A172 (cell line): ENCODE data around the gene EDN2. TPM values are rescaled to one million over a fixed set of nuclear protein-coding genes. Genes with fewer than 3 reads are reported as not detected.
A peak's percentile ranks its signal among the peaks of the same experiment; 100 is the strongest.

Experiments used
- DNase-seq: peaks from one replicate; pipeline ENCODE4 v3.0.0-alpha.2; 2015; ENCODE audit warnings: low spot score
- total RNA-seq: library from RNA; depleted of rRNA; stranded (reverse); fragments of >200 nt; shearing (Covaris generic); gene quantifications from 2 replicates; pipeline ENCODE4 v1.2.3, GENCODE V29; 2014; rRNA removed

Gene EDN2
- total RNA-seq, 1 experiment from 2014 or later: 1.3 TPM

- DNase-seq: no peak
Measured at GRCh38 chr1:41437011-41437355, 47.5 kb downstream of the EDN2 start.

DNA sequence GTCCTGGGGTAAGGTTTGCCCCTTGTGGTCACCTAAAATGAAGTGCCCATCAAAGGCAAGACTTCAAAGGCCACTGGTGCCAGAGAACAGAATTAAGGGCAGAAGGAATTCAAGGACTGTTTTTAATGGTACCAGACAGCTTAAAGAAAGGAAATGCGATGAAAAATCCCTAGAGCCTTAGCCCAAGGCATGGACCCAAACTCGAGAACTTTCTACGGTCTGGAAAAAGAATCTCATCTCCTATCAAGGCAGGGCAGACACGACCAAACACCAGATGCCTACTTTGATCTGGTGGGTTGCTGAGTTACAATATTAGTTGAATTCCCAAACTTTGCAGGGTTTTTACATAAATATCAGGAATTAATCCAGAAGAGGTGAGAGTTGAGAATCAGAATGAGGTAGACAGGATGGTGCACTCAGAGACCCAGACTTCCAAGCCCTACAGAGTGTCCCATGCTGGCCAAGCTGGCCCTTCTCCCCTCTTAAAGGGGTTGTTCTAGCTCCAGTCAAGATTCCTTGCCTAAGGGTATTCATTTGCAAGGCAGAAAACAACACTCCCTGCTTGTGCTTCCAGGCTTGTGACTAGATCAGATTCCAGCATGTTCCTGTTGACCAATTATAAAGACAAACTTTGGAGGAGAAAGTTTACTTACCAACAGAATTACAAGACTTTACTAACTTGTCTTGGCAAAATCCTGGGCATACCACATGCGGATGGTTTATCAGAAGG is 48.0 kb downstream of the EDN2 start:
- DNase-seq: no peak

- peak; percentile 84 for DNase-seq
Measured at GRCh38 chr1:41435570-41436178, 48.8 kb downstream of the EDN2 start.

DNA sequence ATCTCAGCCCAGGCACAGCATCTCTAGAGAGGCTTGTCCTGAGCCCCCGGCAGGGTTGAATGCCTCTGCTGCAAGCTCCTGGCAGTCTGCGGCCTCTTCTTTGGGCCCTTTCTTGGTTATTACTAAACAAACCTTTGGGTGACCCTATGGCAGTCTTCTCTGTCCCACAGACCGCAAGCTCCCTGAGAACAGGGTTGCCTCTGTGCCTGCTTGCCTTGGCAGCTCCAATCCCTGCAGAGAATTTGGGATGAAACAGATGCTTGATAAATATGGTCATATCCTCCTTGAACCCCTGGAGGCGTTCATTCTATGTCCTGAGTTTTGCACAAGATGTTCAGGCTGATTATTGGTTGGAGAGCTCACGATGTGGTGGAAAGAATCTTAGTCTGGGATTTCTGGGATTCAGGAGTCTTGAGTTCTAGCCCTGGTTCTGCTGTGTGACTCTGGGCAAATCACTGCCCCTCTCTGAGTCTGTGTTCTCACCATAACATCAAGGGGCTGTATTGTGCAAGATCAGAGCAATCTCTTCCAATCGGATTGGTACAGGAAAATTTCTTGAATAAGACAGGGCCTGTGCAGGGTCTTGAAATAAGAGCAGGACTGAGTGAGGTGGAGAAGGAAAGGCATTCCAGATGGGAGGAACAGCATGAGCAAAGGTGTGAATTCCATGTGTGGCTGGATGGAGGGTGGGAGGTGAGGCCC is 49.6 kb downstream of the EDN2 start:
- DNase-seq: no peak

DNA sequence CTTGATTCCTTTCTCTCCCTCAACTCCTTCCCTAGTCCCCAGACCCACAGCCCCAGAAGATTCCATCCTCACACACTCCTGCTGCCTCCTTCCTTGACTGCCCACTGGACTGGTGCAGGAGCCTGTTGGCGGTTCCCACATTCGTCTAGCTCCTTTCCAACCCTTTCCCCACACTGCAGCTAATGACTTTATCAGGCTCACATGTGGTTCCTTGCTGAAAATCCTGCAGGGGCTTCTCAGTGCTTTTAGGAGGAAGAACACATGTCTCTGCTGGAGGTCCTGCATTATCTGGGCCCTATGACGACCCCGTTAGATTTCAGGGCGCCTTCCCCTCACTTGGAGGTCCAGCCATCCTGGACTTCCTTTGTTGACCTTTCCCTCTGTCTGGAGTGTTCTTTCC is 50.2 kb downstream of the EDN2 start:
- DNase-seq: no peak

DNA sequence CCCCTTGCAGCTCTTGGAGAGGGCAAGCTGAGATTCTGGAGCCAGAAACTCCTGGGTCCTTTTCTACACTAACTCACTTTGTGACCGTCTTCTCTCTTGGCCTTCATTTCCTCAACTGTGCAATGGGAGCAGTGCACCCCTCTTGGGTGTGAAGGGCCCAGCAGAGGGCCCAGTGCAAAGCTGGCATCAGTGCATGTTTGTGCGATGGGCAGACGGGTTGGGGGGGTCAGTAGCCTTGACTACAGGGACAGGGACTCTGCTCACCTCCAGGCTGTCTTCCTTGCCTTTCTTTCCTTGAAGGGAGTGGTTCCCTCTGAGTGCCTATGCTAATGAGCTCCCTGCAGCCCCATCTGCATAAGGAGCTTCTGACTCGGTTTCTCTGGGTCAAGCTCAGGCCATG is 51.0 kb downstream of the EDN2 start:
- DNase-seq: no peak

DNA sequence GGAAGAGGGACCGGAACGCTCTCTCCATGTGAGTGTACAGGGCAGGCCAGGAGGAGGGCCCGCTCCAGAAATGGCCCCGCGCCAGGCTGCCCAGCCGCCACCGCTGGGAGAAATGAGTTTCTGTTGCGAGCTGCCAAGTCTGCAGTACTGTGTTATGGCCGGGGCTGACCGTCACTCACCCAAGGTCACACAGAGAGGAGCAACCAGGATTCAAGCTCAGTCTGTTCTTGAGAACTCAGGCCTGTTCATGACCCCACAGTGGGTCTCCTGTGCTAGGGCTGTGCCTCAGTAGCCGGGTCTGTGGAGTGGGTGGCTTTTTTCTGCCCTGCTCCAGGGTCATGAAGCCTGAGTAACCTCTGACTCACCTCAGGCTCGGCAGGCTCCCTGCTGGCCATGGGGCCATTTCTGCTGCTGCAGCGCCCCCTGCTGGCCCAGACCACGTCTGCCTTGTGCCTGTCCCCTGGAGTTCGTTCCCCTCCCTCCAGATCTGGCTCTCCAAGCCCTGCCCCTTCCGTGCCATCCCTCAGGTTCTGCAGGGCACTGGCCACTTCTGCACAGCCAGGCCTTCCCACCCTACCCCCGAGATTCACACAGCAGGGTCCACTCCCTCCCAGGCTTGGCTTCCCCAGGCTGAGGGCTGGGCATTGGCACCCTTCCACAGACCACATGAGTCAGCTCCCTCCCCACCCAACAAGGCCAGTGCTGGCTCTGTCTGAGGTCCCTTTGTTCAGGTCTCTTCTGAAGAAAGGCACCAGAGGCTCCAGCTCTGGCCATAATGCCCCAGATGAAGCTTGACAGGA is 51.8 kb downstream of the EDN2 start:
- peak; percentile 95 for DNase-seq

DNA sequence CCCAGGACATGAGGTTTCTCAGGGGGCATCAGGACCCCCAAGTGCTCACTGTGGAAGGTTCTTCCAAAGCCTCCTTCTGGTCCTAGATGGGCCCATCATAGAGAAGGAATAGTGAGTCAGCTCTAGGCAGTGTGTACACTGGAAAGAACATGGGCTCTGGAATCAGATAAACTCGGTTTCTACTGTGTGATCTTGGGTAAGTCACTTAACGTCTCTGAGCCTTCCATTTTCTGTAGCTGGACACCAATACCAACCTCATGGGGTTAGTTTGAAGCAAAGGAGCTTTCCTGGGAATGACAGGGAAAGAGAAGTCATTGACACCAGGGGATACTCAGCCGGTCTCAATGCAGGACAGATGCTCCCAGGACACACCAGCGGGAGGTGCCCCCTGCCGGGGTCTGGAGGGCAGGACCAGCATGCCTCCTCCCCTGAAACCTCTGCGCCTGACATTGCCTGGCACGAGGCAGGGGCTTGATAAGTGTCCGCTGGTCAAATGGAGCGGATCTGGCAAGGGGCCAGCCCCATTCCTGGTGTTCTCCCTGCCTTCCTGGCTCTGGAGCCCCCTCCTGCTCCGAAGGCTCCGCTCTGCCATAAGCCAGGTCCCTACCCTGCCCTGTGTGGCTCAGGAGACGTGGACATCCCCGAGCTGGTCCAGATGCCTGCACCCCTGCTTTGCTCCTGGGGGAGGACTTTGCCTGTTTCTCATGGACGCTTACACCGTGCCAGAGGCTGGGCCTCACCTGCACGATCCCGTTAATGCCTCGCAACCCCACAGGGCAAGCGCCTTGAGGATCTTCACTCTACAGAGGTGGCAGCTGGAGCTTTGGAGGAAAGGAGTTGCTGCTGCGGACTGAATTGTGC is 52.8 kb downstream of the EDN2 start:
- DNase-seq: no peak

- DNase-seq: no peak
Measured at GRCh38 chr1:41430582-41430981, 53.9 kb downstream of the EDN2 start.

DNA sequence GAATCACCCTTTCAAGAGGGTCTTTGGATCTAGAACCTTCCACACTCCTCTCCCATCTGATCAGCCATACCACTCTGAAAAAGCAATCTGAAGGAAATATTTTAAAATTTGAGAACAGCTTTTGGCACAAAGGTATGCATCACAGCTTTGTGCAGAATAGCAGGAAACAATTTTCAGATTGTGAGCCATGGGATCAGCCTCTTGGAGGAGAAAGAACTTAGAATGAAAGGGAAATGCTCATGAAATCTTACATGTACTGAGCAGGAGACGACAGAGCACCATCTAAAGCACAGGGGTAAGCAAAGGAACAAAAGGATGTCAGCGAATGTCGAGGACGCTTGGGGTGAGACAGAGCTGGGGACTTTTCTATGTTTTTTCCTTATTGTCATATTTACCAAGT is 54.4 kb downstream of the EDN2 start:
- no peak for DNase-seq

GRCh38 chr1:41429641-41430035 is 54.8 kb downstream of the EDN2 start:
- no peak for DNase-seq

Other genes starting within 250 kb of the EDN2 start
- gene SCMH1, start 242.4 kb downstream of the EDN2 start, total RNA-seq: 17.4 and 18.0 TPM in 2 replicates
- gene FOXO6, start 123.2 kb downstream of the EDN2 start, total RNA-seq: 0.47 and 1.0 TPM in 2 replicates